NCI-H69 (cell line): ENCODE data around the gene SCARB2.
A peak's percentile ranks its signal among the peaks of the same experiment; 100 is the strongest.

Source experiments
- DNase-seq: peaks from one replicate; lab custom pipeline; 2025; lab: John Stamatoyannopoulos, UW

SCARB2 gene

DNA sequence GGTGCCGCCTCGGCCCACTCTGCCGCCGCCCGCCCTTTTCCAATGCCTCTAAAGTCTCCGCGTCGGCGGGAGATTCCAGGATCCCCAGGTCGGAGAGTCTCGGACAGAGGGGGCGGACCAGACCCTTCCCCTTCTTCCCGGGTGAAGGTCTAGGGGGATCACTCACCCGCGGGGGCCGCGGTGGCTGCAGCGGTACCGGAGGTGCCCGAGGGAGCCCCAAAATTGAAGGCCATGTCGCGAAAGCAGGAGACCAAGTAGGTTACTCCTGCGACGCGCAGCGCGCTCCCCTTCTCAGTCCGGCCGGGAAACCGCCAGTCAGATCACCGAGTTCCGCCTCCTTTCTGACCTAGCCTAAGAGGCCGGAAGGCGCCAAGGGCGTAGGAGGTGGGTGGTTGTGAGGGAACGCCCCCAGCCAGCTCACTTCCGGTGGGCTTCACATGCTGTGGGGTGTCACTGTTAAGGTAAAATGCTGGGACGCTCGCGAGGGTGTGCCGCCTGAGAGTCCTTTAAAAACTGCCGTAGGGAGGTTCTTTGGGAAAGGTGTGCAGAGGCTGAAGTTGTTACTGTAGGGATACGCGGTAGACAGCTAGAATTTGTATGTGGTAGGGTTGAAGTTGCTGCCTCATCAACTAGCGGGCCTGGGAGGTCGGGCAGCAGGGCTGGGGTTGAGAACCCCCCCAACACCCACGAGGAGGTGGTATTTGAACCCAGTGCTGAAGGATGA, 65.3 kb downstream of the SCARB2 start, which contains the start of gene NUP54:
TSS of gene NUP54 (minus strand) at position 256 of the 724 bp plus-strand sequence. CDS start at position 233, 23 bp downstream.
- DNase-seq = peak; percentile 94

DNA sequence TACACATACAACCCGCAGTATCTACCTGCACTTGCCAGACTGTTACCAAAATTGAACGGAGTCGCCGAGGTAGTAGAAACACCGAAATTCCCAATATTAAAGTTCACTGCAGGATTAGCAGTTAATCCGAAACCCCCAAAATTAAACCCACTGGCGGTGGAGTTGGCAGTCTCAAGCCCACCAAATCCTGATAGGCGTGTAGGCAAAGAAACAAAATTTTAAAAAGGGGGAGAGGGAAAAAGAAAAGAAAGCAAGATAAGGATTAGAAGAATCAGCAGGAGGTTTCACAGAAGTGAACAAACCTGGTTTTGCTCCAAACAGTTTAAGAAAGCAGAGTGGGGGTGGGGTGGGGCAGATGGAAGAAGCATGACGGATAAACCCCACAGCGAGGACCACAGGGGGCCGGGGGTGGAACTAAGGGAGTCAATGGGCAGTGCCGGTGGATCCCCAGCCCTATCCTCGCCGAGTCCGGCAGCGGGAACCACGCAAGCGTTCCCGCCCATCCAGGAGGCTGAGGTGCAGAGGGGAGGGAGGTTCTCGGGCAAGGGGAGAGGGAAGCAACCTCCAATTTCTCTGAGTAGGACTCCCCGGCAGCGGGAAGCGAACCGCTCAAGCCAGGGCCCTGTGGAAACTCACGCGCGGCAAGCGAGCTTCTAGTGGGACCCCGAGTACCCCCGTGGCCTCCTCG, 66.0 kb downstream of the SCARB2 start:
- peak; percentile 95 for DNase-seq

DNA sequence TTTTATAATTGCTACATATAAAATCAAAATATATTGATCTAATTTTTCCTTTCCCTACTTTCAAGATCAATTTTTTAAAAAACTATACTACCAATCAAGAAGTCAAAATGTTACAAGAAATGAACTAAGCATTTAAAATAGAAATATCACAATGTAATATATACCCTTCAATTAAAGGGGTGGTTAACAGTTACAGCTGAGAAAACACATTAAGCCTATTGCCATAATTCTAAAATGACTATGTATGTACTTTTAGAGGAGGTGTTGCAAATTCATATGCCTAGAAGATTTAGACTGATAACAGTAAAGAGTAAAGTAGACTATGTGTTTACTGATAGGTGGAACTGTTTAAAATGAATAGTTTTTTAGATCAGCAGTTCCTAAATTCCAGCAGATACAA, 69.1 kb downstream of the SCARB2 start:
- peak; percentile 8 for DNase-seq

DNA sequence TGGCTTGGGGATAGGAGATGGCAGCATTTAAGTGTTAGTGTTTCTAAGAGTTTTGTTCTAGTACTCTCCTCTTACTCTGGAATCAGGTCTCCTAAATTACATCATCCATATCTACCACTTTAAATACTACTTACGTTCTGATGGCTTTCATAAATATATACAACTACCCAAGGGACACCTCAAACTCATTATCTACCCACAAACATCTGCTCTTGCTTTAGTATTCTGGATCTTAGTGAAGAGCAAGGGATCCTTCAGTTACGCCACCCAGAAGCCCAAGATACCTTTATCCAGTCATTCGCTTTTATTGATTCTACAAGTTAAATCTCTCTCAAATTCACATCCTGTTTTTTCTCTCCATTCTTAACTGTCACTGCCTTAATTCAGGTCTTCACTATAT, 72.4 kb downstream of the SCARB2 start:
- no peak for DNase-seq

DNA sequence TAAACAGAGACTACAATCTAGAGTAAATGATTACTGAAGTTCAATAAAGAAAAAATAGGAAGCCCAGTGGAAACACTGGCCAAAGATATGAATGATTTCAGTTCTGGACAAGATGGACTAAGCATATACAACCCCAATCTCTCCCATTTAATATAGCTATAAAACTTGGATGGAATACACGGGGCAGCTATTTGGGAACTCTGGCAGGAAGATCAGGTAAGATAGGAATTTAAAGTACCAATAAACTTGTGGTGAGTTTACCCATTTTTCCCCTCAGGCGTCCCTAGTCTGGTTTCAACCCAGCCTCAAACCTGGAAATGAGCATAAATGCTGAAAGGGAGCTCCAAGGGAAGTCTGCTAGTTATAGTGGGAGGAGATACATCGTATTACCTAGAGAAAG, 85.9 kb downstream of the SCARB2 start:
- DNase-seq = no peak

DNA sequence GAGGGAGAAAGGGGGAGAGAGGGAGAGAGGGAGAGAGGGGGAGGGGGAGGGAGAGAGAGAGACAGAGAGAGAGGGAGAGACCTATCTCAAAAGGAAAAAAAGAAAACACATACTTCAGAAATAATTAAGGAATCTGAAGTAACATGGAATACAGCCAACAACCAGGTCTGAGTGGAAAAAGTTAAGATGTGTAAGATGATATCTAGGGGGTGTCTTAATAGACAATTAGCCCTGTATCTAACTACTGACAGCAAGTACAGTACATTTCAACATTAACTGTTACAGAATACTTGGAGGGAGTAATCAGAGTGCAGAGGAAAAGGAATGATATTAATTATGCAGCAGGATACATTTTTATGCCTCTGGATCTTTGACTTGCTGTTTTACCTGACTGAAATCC, 87.8 kb downstream of the SCARB2 start:
- no peak for DNase-seq

DNA sequence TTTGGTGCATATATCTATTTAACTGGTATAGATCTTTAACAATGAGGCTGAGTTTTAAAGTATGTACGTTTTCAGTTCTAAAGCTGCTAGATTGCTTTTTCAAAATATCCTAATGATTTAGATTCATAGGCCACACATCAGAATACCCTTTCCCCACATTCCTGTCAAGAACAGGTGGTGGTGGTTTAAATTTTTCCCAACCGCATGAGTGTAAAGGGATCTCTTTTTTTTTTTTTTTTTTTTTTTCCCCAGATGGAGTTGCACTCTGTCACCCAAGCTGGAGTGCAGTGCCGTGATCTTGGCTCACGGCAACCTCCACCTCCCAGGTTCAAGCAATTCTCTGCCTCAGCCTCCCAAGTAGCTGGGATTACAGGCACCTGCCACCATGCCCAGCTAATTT, 93.4 kb downstream of the SCARB2 start:
- no peak for DNase-seq

DNA sequence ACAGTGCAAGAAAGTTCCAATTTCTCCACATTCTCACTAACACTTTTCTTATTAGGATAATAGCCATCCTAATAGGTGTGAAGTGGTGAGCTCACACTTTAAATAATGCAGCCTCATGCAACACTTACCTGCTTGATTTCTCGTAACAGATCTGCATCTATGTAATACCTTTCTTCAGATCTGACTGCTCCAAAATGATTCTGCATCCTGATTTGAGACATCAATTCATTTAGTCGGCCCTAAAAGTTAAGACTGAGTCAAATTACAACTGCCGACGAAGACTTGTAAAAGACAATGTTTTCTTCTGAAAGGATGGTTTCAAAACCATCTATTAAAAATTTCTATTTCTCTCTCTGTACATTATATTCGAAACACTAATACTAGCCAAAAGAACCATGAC, 96.1 kb downstream of the SCARB2 start:
- no peak for DNase-seq

DNA sequence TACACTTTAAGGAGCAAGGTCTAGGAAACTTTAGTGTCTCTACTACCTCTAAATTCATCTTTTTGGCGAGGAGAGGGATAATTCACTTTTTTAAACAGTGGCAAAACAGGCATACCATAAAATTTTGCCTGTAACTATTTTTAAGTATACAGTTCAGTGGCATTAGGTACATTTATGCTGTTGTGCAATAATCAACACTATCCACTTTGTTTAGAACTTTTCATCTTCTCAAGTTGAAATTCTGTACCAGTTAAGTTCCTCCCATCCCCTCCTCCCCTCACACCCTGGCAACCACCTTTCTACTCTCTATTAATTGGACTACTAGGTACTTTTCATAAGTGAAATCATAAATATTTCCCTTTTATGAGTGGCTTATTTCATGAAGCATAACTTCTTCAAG, 96.8 kb downstream of the SCARB2 start:
- DNase-seq = no peak
